DND-41 (cell line): Measurements from ENCODE around the gene CCNL1.

Source experiments
- EZH2 ChIP-seq: IDR thresholded peaks from 3 replicates; pipeline ENCODE4 v1.6.1; 2012; ENCODE audit warnings: borderline replicate concordance, low read depth, mild to moderate bottlenecking, moderate library complexity, low read length, inconsistent platforms; ENCODE audit not compliant: severe bottlenecking
- TF ChIP-seq, protein P1 (sequence below): IDR thresholded peaks from 2 replicates; pipeline ENCODE4 v1.5.1; 2012; ENCODE audit warnings: borderline replicate concordance, low read length, moderate library complexity, mild to moderate bottlenecking; ENCODE audit not compliant: poor library complexity, severe bottlenecking; ENCODE audit errors: extremely low read depth

DNA sequence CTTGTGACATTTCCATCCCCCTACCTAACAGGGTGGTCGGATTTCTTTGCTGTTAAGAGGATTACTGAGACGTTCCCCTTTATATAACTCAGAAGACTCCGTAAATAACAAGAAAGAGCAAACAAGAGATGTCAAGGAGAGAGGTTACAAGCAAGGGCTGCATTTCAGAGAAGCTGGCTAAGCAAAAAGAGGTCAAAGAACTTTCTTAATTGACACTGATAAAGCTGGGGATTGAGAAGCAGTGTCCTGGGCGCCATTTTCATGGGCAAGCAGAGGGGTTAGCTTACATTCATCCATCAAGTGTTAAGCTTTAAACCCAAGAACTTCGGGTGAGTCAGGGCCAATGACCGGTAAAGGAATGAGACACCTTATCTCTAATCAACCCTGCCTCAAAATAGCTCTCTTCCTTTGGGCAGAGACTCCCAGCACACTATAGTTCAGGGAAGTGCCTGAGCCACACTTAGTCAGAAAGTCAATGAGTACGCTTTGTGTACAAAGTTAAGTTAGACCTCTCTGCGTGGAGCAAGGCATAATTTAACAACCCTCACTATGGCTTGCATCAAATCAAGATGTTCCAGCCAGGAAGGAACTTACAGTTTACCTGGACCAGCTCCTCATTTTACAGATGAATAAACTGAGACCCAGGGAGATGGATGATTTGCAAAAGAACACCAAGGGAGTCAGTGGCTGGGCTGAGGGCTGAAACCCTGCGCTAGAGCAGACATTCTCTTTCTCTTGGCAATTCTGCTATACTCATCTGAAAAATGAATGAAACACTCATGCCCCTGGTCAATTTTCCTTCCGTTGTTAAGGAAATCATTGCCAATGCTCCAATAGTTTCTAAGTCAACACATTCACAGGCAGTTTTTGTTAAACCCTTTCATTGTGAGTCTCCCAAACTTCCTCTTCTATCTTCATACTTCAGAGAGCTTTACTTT, 44.6 kb downstream of the CCNL1 start:
- no peak for TF ChIP-seq EZH2
- TF ChIP-seq, protein P1, sequence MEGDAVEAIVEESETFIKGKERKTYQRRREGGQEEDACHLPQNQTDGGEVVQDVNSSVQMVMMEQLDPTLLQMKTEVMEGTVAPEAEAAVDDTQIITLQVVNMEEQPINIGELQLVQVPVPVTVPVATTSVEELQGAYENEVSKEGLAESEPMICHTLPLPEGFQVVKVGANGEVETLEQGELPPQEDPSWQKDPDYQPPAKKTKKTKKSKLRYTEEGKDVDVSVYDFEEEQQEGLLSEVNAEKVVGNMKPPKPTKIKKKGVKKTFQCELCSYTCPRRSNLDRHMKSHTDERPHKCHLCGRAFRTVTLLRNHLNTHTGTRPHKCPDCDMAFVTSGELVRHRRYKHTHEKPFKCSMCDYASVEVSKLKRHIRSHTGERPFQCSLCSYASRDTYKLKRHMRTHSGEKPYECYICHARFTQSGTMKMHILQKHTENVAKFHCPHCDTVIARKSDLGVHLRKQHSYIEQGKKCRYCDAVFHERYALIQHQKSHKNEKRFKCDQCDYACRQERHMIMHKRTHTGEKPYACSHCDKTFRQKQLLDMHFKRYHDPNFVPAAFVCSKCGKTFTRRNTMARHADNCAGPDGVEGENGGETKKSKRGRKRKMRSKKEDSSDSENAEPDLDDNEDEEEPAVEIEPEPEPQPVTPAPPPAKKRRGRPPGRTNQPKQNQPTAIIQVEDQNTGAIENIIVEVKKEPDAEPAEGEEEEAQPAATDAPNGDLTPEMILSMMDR, result no peak
